Type B pancreatic cell (in vitro differentiated cells): ENCODE measurements around the gene LHPP. TPM values are rescaled to one million over a fixed set of nuclear protein-coding genes. Genes with fewer than 3 reads are reported as not detected.
"Not testable (repeated sequence)": the region's sequence is repeated elsewhere in the genome, so short reads cannot be mapped to it uniquely, and the experiment has no call there.

Source experiments
- DNase-seq: peaks from one replicate; pipeline ENCODE4 v3.0.0; 2021; ENCODE audit warnings: mixed read lengths; ENCODE audit not compliant: unreplicated experiment; ENCODE audit errors: extremely low spot score
- H3K27ac Mint-ChIP-seq: 2 replicates; pipeline ENCODE4 v1.8.0; 2021; ENCODE audit warnings: mild to moderate bottlenecking, mixed read lengths
- H3K27me3 Mint-ChIP-seq: 2 replicates; pipeline ENCODE4 v1.8.0; 2021; ENCODE audit warnings: mixed read lengths
- H3K36me3 Mint-ChIP-seq: 2 replicates; pipeline ENCODE4 v1.8.0; 2021; ENCODE audit warnings: mixed read lengths
- H3K4me1 Mint-ChIP-seq: one replicate; pipeline ENCODE4 v1.8.0; 2021; ENCODE audit warnings: mixed read lengths; ENCODE audit not compliant: unreplicated experiment
- H3K4me3 Mint-ChIP-seq: 2 replicates; pipeline ENCODE4 v1.8.0; 2021; ENCODE audit warnings: mild to moderate bottlenecking, mixed read lengths
- H3K9me3 Mint-ChIP-seq: 2 replicates; pipeline ENCODE4 v1.8.0; 2021; ENCODE audit warnings: mixed read lengths
- CTCF ChIP-seq: fragments of 200-600 bp; sonication (generic); conservative IDR thresholded peaks from 2 replicates; pipeline ENCODE4 v1.5.0; 2021; ENCODE audit warnings: antibody characterized with exemption, mild to moderate bottlenecking
- total RNA-seq: library from RNA; stranded (reverse); gene quantifications from 2 replicates; pipeline ENCODE4 v1.2.1, GENCODE V29; 2021; ENCODE audit warnings: low replicate concordance

The LHPP gene
- total RNA-seq, 1 donor from 2014 or later = 12.7 TPM

GRCh38 chr10:124425227-124425962 is 36.2 kb upstream of the LHPP start:
- TF ChIP-seq CTCF = no peak
- DNase-seq = no peak
- H3K4me1 Mint-ChIP-seq = peaks cover 5% of the 10 kb centered on the region
- no peak overlapping the region for H3K27ac Mint-ChIP-seq
- peaks cover 31% of the 10 kb centered on the region for H3K27me3 Mint-ChIP-seq
- no peak overlapping the region for H3K4me3 Mint-ChIP-seq
- H3K36me3 Mint-ChIP-seq = no peaks in the 10 kb centered on the region
- H3K9me3 Mint-ChIP-seq = no peaks in the 10 kb centered on the region

GRCh38 chr10:124428207-124428777 is 33.3 kb upstream of the LHPP start:
- Mint-ChIP-seq H3K9me3 (no peaks in the 10 kb centered on the region), H3K4me3 (no peak overlapping the region), H3K27ac (peak overlapping the region; percentile 12), H3K4me1 (peaks cover 5% of the 10 kb centered on the region), H3K27me3 (peaks cover 18% of the 10 kb centered on the region), H3K36me3 (no peaks in the 10 kb centered on the region)
- no peak for TF ChIP-seq CTCF
- no peak for DNase-seq

GRCh38 chr10:124429576-124429975 is 32.0 kb upstream of the LHPP start:
- H3K27me3 Mint-ChIP-seq = peaks cover 9% of the 10 kb centered on the region
- no peaks in the 10 kb centered on the region for H3K9me3 Mint-ChIP-seq
- H3K4me1 Mint-ChIP-seq = peaks cover 5% of the 10 kb centered on the region
- H3K4me3 Mint-ChIP-seq = no peak overlapping the region
- no peaks in the 10 kb centered on the region for H3K36me3 Mint-ChIP-seq
- no peak overlapping the region for H3K27ac Mint-ChIP-seq
- TF ChIP-seq CTCF = no peak
- DNase-seq = no peak

- no peak for TF ChIP-seq CTCF
- Mint-ChIP-seq H3K9me3 (no peaks in the 10 kb centered on the region), H3K4me1 (peaks cover 5% of the 10 kb centered on the region), H3K4me3 (no peak overlapping the region), H3K36me3 (no peaks in the 10 kb centered on the region), H3K27me3 (peaks cover 9% of the 10 kb centered on the region), H3K27ac (no peak overlapping the region)
- no peak for DNase-seq
Observed at GRCh38 chr10:124430077-124430476, 31.5 kb upstream of the LHPP start.

GRCh38 chr10:124433461-124433860 is 28.2 kb upstream of the LHPP start:
- no peak for TF ChIP-seq CTCF
- no peak overlapping the region for H3K27ac Mint-ChIP-seq
- no peak overlapping the region for H3K4me3 Mint-ChIP-seq
- DNase-seq = no peak
- H3K36me3 Mint-ChIP-seq = no peaks in the 10 kb centered on the region
- peaks cover 8% of the 10 kb centered on the region for H3K27me3 Mint-ChIP-seq
- no peaks in the 10 kb centered on the region for H3K9me3 Mint-ChIP-seq
- peaks cover 3% of the 10 kb centered on the region for H3K4me1 Mint-ChIP-seq

- H3K9me3 Mint-ChIP-seq, H3K36me3 Mint-ChIP-seq: not testable (repeated sequence)
Observed at GRCh38 chr10:124435683-124436082, 25.9 kb upstream of the LHPP start.

More at GRCh38 chr10:124435683-124436082, 25.9 kb upstream of the LHPP start:
- not testable (repeated sequence) for H3K4me3 Mint-ChIP-seq, H3K4me1 Mint-ChIP-seq, DNase-seq, H3K27me3 Mint-ChIP-seq, H3K27ac Mint-ChIP-seq
